Ovary (tissue), 9 donors: ENCODE results near the gene SIPA1L3. TPM values are rescaled to one million over a fixed set of nuclear protein-coding genes. Genes with fewer than 3 reads are reported as not detected.

Source experiments
- DNase-seq, 5 donors: peaks; one replicate each; pipeline ENCODE4 v3.0.0-alpha.2; 2019 to 2020
- H3K27ac ChIP-seq, 2 donors: fragments of 200-600 bp; one replicate each; pipeline versions ENCODE4 v1.5.1 to v1.8.0; 2019 to 2022
- H3K27me3 ChIP-seq: fragments of 200-600 bp; one replicate; pipeline ENCODE4 v1.8.0; 2022
- H3K36me3 ChIP-seq: fragments of 200-600 bp; sonication (generic); one replicate; pipeline ENCODE4 v1.5.1; 2019
- H3K4me1 ChIP-seq: one replicate; pipeline ENCODE4 v1.8.1; 2013; ENCODE audit warnings: mild to moderate bottlenecking, moderate library complexity; ENCODE audit not compliant: insufficient read depth
- H3K4me3 ChIP-seq: fragments of 200-600 bp; sonication (generic); one replicate; pipeline ENCODE4 v1.5.1; 2017
- H3K9me3 ChIP-seq, 2 donors: fragments of 200-600 bp in 1 of 2; sonication (generic) in 1 of 2; one replicate each; pipeline versions ENCODE4 v1.5.1 to v1.8.1; 2013 to 2019; ENCODE audit warnings: mild to moderate bottlenecking in 1 of 2, moderate library complexity in 1 of 2
- CTCF ChIP-seq, 3 donors: fragments of 450-650 bp in 2 of 3; fragments of 200-600 bp in 1 of 3; IDR thresholded peaks; one replicate each; pipeline versions ENCODE4 v1.5.1 to v1.8.0; 2016 to 2022; ENCODE audit warnings: antibody characterized with exemption in 3 of 3, mild to moderate bottlenecking in 1 of 3
- EP300 ChIP-seq: sonication (generic); formaldehyde crosslinking; IDR thresholded peaks from one replicate; pipeline ENCODE4 v1.6.1; 2017; ENCODE audit warnings: antibody characterized with exemption
- POLR2A ChIP-seq: fragments of 450-650 bp; IDR thresholded peaks from one replicate; pipeline ENCODE4 v1.6.1; 2017; ENCODE audit warnings: antibody characterized with exemption, mild to moderate bottlenecking, moderate library complexity
- WGBS, 3 donors: extraction: QIAGEN DNeasy Blood & Tissue Kit in 1 of 3; methylation state at CpG; one replicate each; pipeline versions ENCODE4 v1.1.5 to v1.1.7; 2013 to 2017; 5-methylcytosine and 5-hydroxymethylcytosine counted together
- intact Hi-C, 4 donors: fragments of 100-400 bp; cut with DNase I; formaldehyde crosslinking; loops; one replicate each; pipeline versions ENCODE4 v1.11.0 to v1.15.1; 2022 to 2023
- polyA plus RNA-seq, 2 donors: library from polyadenylated mRNA; stranded (reverse); fragments of 200-250 nt in 1 of 2; fragments of 350-450 nt in 1 of 2; fragmentation: Illumina TruSeq in 1 of 2; extraction: RNeasy Lipid Tissue Mini Kit (QIAGEN cat#74804) in 1 of 2; gene quantifications; one replicate each; pipeline ENCODE4 v1.2.3, GENCODE V29; 2013 to 2014
- total RNA-seq, 7 donors: library from RNA; depleted of rRNA in 2 of 7; stranded (reverse); fragments of >200 nt in 2 of 7; fragmentation: NEBNext Ultra II Directional in 3 of 7; extraction: Animal tissue kit (Norgen Biotek cat#: 25700) in 3 of 7; gene quantifications; one replicate each; pipeline versions ENCODE4 v1.1.0 to v1.2.4, GENCODE V29; 2016 to 2023
- donor health status: DM: no; HTN: no; CAD: no; lungs with moderate emphysema.
- donor health status: DM: no; HTN: no; CAD: no.
- donor health status: Bipolar disorder and iron deficiency.
- donor health status: DM: yes; HTN: yes; CAD: no.
- donor health status: DM: no; HTN: no; CAD: no.
- donor health status: DM: yes; HTN: yes; CAD: no.

SIPA1L3 gene
- total and polyA plus RNA-seq, 9 donors: 4.5 to 27.9 (median 18.2) TPM

- no peak for DNase-seq
- H3K4me1 ChIP-seq: no peaks in the 10 kb centered on the region
- intact Hi-C loops: no loop called here
- no peak overlapping the region for H3K27ac ChIP-seq
- TF ChIP-seq CTCF (IDR thresholded peaks at IDR 0.05) (no peak), POLR2A (no peak), EP300 (no peak)
- H3K36me3 ChIP-seq: no peaks in the 10 kb centered on the region
- H3K9me3 ChIP-seq: no peaks in the 10 kb centered on the region
- H3K4me3 ChIP-seq: no peak overlapping the region
- WGBS, 3 donors: 87 to 95% (median 94%) methylated on average over 5 of the region's 5 CpGs
- no peaks in the 10 kb centered on the region for H3K27me3 ChIP-seq
Measured at GRCh38 chr19:37982655-37983054, 75.6 kb downstream of the SIPA1L3 start.

- intact Hi-C loops: no loop called here
- H3K36me3 ChIP-seq: no peaks in the 10 kb centered on the region
- 83 to 85% (median 83%) methylated on average over 10 of the region's 10 CpGs for WGBS, 3 donors
- H3K4me1 ChIP-seq: no peaks in the 10 kb centered on the region
- H3K27me3 ChIP-seq: no peaks in the 10 kb centered on the region
- TF ChIP-seq EP300 (no peak), POLR2A (no peak), CTCF (IDR thresholded peaks at IDR 0.05) (no peak)
- no peaks in the 10 kb centered on the region for H3K9me3 ChIP-seq
- H3K27ac ChIP-seq: no peak overlapping the region
- DNase-seq: no peak
- H3K4me3 ChIP-seq: no peak overlapping the region
Measured at GRCh38 chr19:37983153-37983552, 76.1 kb downstream of the SIPA1L3 start.

- no peak for DNase-seq
- Histone ChIP-seq H3K36me3 (no peaks in the 10 kb centered on the region), H3K4me1 (no peaks in the 10 kb centered on the region), H3K27me3 (no peaks in the 10 kb centered on the region), H3K4me3 (no peak overlapping the region), H3K9me3 (no peaks in the 10 kb centered on the region), H3K27ac (no peak overlapping the region)
- WGBS, 3 donors: 52 to 74% (median 64%) methylated on average over 10 of the region's 10 CpGs
- TF ChIP-seq POLR2A (no peak), CTCF (IDR thresholded peaks at IDR 0.05) (no peak), EP300 (no peak)
- intact Hi-C loops: no loop called here
Measured at GRCh38 chr19:37983916-37984315, 76.9 kb downstream of the SIPA1L3 start.

GRCh38 chr19:37986048-37986750 is 79.2 kb downstream of the SIPA1L3 start:
- H3K4me3 ChIP-seq: no peak overlapping the region
- whole genome bisulfite sequencing, 3 donors: 69 to 75% (median 72%) methylated on average over 10 of the region's 10 CpGs
- no peaks in the 10 kb centered on the region for H3K27me3 ChIP-seq
- DNase-seq: no peak
- no peaks in the 10 kb centered on the region for H3K9me3 ChIP-seq
- no peaks in the 10 kb centered on the region for H3K36me3 ChIP-seq
- intact Hi-C loops: no loop called here
- H3K27ac ChIP-seq: no peak overlapping the region
- H3K4me1 ChIP-seq: no peaks in the 10 kb centered on the region
- TF ChIP-seq POLR2A (no peak), CTCF (IDR thresholded peaks at IDR 0.05) (no peak), EP300 (no peak)
